Stimulated activated CD4-positive, alpha-beta T cell treated with anti-CD3 and anti-CD28 coated beads, Interleukin-15, amount 100 ng/mL, for 1 hour (primary cell): Measurements from ENCODE around the gene FNDC3B.
"Not testable (repeated sequence)": the region's sequence is repeated elsewhere in the genome, so short reads cannot be mapped to it uniquely, and the experiment has no call there.

Source experiments
- DNase-seq, 2 donors: peaks; one replicate each; pipeline ENCODE4 v3.0.0-alpha.2; 2020; ENCODE audit warnings: low read depth in 1 of 2, low spot score in 1 of 2

FNDC3B gene

GRCh38 chr3:172039436-172040077, at the start of gene FNDC3B:
Gene FNDC3B, plus strand, starts transcription at chr3:172039578. Its CDS starts 72,902 bp downstream, at chr3:172112480.
- peak; percentile 80 to 87 for DNase-seq

GRCh38 chr3:171990239-171990638, 49.1 kb upstream of the FNDC3B start:
- not testable (repeated sequence) for DNase-seq

GRCh38 chr3:171991166-171991565, 48.2 kb upstream of the FNDC3B start:
- DNase-seq: no peak

- no peak for DNase-seq
Measured at GRCh38 chr3:171994646-171995428, 44.5 kb upstream of the FNDC3B start.

- DNase-seq: no peak
Measured at GRCh38 chr3:171995486-171995885, 43.9 kb upstream of the FNDC3B start.

- no peak for DNase-seq
Measured at GRCh38 chr3:171996178-171996817, 43.1 kb upstream of the FNDC3B start.

- not testable (repeated sequence) for DNase-seq
Measured at GRCh38 chr3:171998731-171999130, 40.6 kb upstream of the FNDC3B start.

- DNase-seq: not testable (repeated sequence)
Measured at GRCh38 chr3:172001616-172002015, 37.8 kb upstream of the FNDC3B start.

- DNase-seq: no peak
Measured at GRCh38 chr3:172002512-172003078, 36.8 kb upstream of the FNDC3B start.

GRCh38 chr3:172003146-172003545, 36.2 kb upstream of the FNDC3B start:
- no peak for DNase-seq

GRCh38 chr3:172007065-172007370, 32.4 kb upstream of the FNDC3B start:
- no peak for DNase-seq

GRCh38 chr3:172009803-172010202, 29.6 kb upstream of the FNDC3B start:
- DNase-seq: no peak

GRCh38 chr3:172012775-172013174, 26.6 kb upstream of the FNDC3B start:
- no peak for DNase-seq

GRCh38 chr3:172014145-172014544, 25.2 kb upstream of the FNDC3B start:
- DNase-seq: no peak

- no peak for DNase-seq
Measured at GRCh38 chr3:172018364-172018763, 21.0 kb upstream of the FNDC3B start.

- DNase-seq: no peak
Measured at GRCh38 chr3:172020763-172021162, 18.6 kb upstream of the FNDC3B start.

- DNase-seq: no peak
Measured at GRCh38 chr3:172021164-172021563, 18.2 kb upstream of the FNDC3B start.

- DNase-seq: no peak
Measured at GRCh38 chr3:172021859-172022258, 17.5 kb upstream of the FNDC3B start.

- DNase-seq: no peak
Measured at GRCh38 chr3:172023915-172024314, 15.5 kb upstream of the FNDC3B start.

GRCh38 chr3:172024679-172025078, 14.7 kb upstream of the FNDC3B start:
- no peak for DNase-seq

GRCh38 chr3:172029425-172030098, 9.8 kb upstream of the FNDC3B start:
- DNase-seq: no peak
